Esophagus muscularis mucosa (tissue), 4 donors: ENCODE data around the gene NR2F1. TPM values are rescaled to one million over a fixed set of nuclear protein-coding genes. Genes with fewer than 3 reads are reported as not detected.

Source experiments
- DNase-seq: peaks from one replicate; pipeline ENCODE4 v3.0.0-alpha.2; 2017; ENCODE audit errors: extremely low spot score
- H3K27ac ChIP-seq, 4 donors: fragments of 200-600 bp; sonication (generic); replicated peaks in 1 of 4; 1 replicate in 3 of 4; 2 replicates in 1 of 4; pipeline ENCODE4 v1.5.1; 2016 to 2019; ENCODE audit warnings: mild to moderate bottlenecking in 1 of 4
- H3K27me3 ChIP-seq, 4 donors: fragments of 200-600 bp; sonication (generic); one replicate each; pipeline versions ENCODE4 v1.5.1 to v1.6.0; 2016 to 2019
- H3K36me3 ChIP-seq, 4 donors: fragments of 200-600 bp; sonication (generic); one replicate each; pipeline ENCODE4 v1.5.1; 2016 to 2019
- H3K4me1 ChIP-seq, 4 donors: fragments of 200-600 bp; sonication (generic); one replicate each; pipeline ENCODE4 v1.5.1; 2016 to 2019
- H3K4me3 ChIP-seq, 4 donors: fragments of 200-600 bp; sonication (generic); 1 replicate in 2 of 4; 2 replicates in 2 of 4; pipeline ENCODE4 v1.5.1; 2016 to 2019; ENCODE audit warnings: mild to moderate bottlenecking in 4 of 4, moderate library complexity in 1 of 4
- H3K9me3 ChIP-seq, 4 donors: fragments of 200-600 bp; sonication (generic); 1 replicate in 3 of 4; 2 replicates in 1 of 4; pipeline ENCODE4 v1.5.1; 2016 to 2019
- CTCF ChIP-seq, 3 experiments: fragments of 200-600 bp in 2 of 3; fragments of 450-650 bp in 1 of 3; sonication (generic) in 2 of 3; IDR thresholded peaks; one replicate each; pipeline ENCODE4 v1.5.1; 2017 to 2019; ENCODE audit warnings: antibody characterized with exemption in 3 of 3, mild to moderate bottlenecking in 2 of 3, moderate library complexity in 1 of 3
- EP300 ChIP-seq: sonication (generic); formaldehyde crosslinking; IDR thresholded peaks from one replicate; pipeline ENCODE4 v1.6.1; 2017; ENCODE audit warnings: antibody characterized with exemption
- POLR2A ChIP-seq: fragments of 450-650 bp; IDR thresholded peaks from one replicate; pipeline ENCODE4 v1.6.1; 2017; ENCODE audit warnings: antibody characterized with exemption, moderate library complexity, mild to moderate bottlenecking, low read depth
- POLR2AphosphoS5 ChIP-seq, 2 donors: sonication (generic); formaldehyde crosslinking; IDR thresholded peaks; one replicate each; pipeline ENCODE4 v1.6.1; 2017; ENCODE audit warnings: antibody characterized with exemption in 2 of 2
- WGBS: methylation state at CpG from one replicate; pipeline ENCODE4 v1.1.5; 2018; 5-methylcytosine and 5-hydroxymethylcytosine counted together
- intact Hi-C: fragments of 100-400 bp; cut with DNase I; formaldehyde crosslinking; loops from one replicate; pipeline ENCODE4 v1.15.1; 2023
- total RNA-seq, 4 donors: library from RNA; depleted of rRNA; stranded (reverse); fragments of >200 nt; gene quantifications; one replicate each; pipeline versions ENCODE4 v1.1.0 to v1.2.1, GENCODE V29; 2016

Gene NR2F1
- total RNA-seq, 4 donors from 2014 or later: 17.4 to 43.8 (median 40.6) TPM

GRCh38 chr5:93585041-93585766 is 2.2 kb downstream of the NR2F1 start:
- Histone ChIP-seq H3K27me3 (peaks cover 0 to 26% (median 7%) of the 10 kb centered on the region in 4 donors), H3K9me3 (no peaks in the 10 kb centered on the region), H3K36me3 (peaks cover 0 to 5% (median 0%) of the 10 kb centered on the region in 4 donors), H3K4me3 (peak overlapping the region; percentile 71 to 87 (median 76)), H3K27ac (peak overlapping the region; percentile 77 to 95 (median 91)), H3K4me1 (peaks cover 32 to 73% (median 55%) of the 10 kb centered on the region in 4 donors)
- intact Hi-C loops: loop anchor here (10.0 kb wide), 1 partner anchor 330 kb away; no protein-coding TSS in a partner anchor
- TF ChIP-seq POLR2A (no peak), CTCF (IDR thresholded peaks at IDR 0.05) (no peak), POLR2AphosphoS5 (IDR thresholded peaks at IDR 0.05) (no peak), EP300 (no peak)
- under 1% methylated on average over 54 of the region's 70 CpGs for WGBS
- peak; percentile 89 for DNase-seq

DNA sequence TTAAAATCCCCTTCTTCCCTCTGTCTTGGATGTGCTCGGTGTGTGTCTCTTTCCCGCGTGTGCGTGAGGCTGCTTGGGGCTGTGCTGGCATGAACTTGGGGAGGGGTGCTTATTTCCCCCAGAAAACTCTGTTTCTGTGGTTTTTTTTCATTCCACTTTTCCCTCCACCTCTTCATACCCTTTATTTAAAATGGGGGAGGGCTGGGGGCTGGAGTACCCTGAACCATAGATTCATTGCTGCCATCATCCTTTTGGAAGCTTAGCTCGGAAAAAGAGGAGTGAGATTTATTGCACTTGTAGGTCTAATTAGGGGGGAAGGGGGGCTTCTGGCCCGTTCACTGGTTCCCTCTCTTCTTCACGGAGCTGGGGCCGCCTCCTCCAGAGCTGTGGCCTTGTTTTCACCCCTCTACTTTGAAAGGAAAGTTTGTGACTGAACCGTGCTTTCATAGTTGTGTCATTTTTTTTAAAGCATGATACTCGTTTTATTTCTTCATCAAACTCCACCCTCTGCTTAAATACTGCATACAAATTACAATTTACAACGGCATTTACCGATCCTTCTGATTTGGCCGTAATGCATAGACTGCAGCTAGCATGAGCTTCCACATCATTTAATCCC is 2.9 kb downstream of the NR2F1 start:
- Histone ChIP-seq H3K36me3 (peaks cover 0 to 5% (median 0%) of the 10 kb centered on the region in 4 donors), H3K27me3 (peaks cover 0 to 26% (median 7%) of the 10 kb centered on the region in 4 donors), H3K27ac (peak overlapping the region; percentile 77 to 95 (median 91)), H3K9me3 (no peaks in the 10 kb centered on the region), H3K4me3 (peak overlapping the region; percentile 71 to 87 (median 76)), H3K4me1 (peaks cover 25 to 73% (median 62%) of the 10 kb centered on the region in 4 donors)
- intact Hi-C loops: loop anchor here (10.0 kb wide), 1 partner anchor 329 kb away; no protein-coding TSS in a partner anchor
- WGBS: 10% methylated on average over 13 of the region's 13 CpGs
- TF ChIP-seq POLR2A: no peak
- no peak for TF ChIP-seq CTCF (IDR thresholded peaks at IDR 0.05)
- no peak for TF ChIP-seq POLR2AphosphoS5 (IDR thresholded peaks at IDR 0.05)
- TF ChIP-seq EP300: no peak
- DNase-seq: peak; percentile 78

GRCh38 chr5:93586736-93587596 is 3.9 kb downstream of the NR2F1 start:
- Histone ChIP-seq H3K4me3 (peak overlapping the region; percentile 71 to 87 (median 76)), H3K27ac (peak overlapping the region; percentile 66 to 95 (median 91)), H3K36me3 (peaks cover 0 to 5% (median 0%) of the 10 kb centered on the region in 4 donors), H3K9me3 (no peaks in the 10 kb centered on the region), H3K27me3 (peaks cover 0 to 26% (median 5%) of the 10 kb centered on the region in 4 donors), H3K4me1 (peaks cover 22 to 77% (median 70%) of the 10 kb centered on the region in 4 donors)
- WGBS: 30% methylated on average over 11 of the region's 11 CpGs
- TF ChIP-seq POLR2A (no peak), POLR2AphosphoS5 (IDR thresholded peaks at IDR 0.05) (no peak)
- peak; percentile 72 for DNase-seq
- intact Hi-C loops: loop anchor here (10.0 kb wide), 1 partner anchor 328 kb away; no protein-coding TSS in a partner anchor

GRCh38 chr5:93587597-93588351 is 4.8 kb downstream of the NR2F1 start:
- no peaks in the 10 kb centered on the region for H3K9me3 ChIP-seq
- 21% methylated on average over 24 of the region's 59 CpGs for WGBS
- peak; percentile 91 for DNase-seq
- peaks cover 22 to 71% (median 66%) of the 10 kb centered on the region in 4 donors for H3K4me1 ChIP-seq
- peaks cover 0 to 24% (median 4%) of the 10 kb centered on the region in 4 donors for H3K27me3 ChIP-seq
- TF ChIP-seq EP300 (no peak), POLR2AphosphoS5 (IDR thresholded peaks at IDR 0.05) (no peak), CTCF (IDR thresholded peaks at IDR 0.05) (no peak), POLR2A (no peak)
- peaks cover 0 to 5% (median 0%) of the 10 kb centered on the region in 4 donors for H3K36me3 ChIP-seq
- intact Hi-C loops: loop anchor here (10.0 kb wide), 1 partner anchor 327 kb away; no protein-coding TSS in a partner anchor
- peak overlapping the region; percentile 66 to 95 (median 91) for H3K27ac ChIP-seq
- peak overlapping the region; percentile 71 to 87 (median 76) for H3K4me3 ChIP-seq
